Heart right ventricle (tissue), 16 donors: ENCODE results near the gene TNIP3. TPM values are rescaled to one million over a fixed set of nuclear protein-coding genes. Genes with fewer than 3 reads are reported as not detected.

Experiments used
- ATAC-seq, 8 donors: fragments of 200-7000 bp; cut with Tn5 transposase; one replicate each; pipeline ENCODE4 v1.9.1; 2020; ENCODE audit warnings: mild to moderate bottlenecking in 8 of 8, moderate library complexity in 8 of 8, moderate number of reproducible peaks in 1 of 8
- DNase-seq, 2 donors: peaks; one replicate each; pipeline ENCODE4 v3.0.0-alpha.2; 2020
- H3K27ac ChIP-seq, 10 donors: fragments of 200-600 bp; sonication (generic) in 2 of 10; one replicate each; pipeline versions ENCODE4 v1.5.0 to v1.8.0; 2020 to 2022; ENCODE audit warnings: mild to moderate bottlenecking in 3 of 10
- H3K27me3 ChIP-seq, 7 donors: fragments of 200-600 bp; one replicate each; pipeline ENCODE4 v1.8.0; 2021 to 2022; ENCODE audit warnings: mild to moderate bottlenecking in 2 of 7
- H3K36me3 ChIP-seq, 9 donors: fragments of 200-600 bp; sonication (generic) in 1 of 9; one replicate each; pipeline versions ENCODE4 v1.5.0 to v1.8.0; 2020 to 2022; ENCODE audit warnings: mild to moderate bottlenecking in 2 of 9
- H3K4me1 ChIP-seq, 9 donors: fragments of 200-600 bp; sonication (generic) in 1 of 9; one replicate each; pipeline versions ENCODE4 v1.5.0 to v1.8.0; 2020 to 2022; ENCODE audit warnings: mild to moderate bottlenecking in 4 of 9
- H3K4me3 ChIP-seq, 10 donors: fragments of 200-600 bp; sonication (generic) in 2 of 10; one replicate each; pipeline versions ENCODE4 v1.5.0 to v1.8.0; 2020 to 2022; ENCODE audit warnings: mild to moderate bottlenecking in 7 of 10, moderate library complexity in 2 of 10
- H3K9me3 ChIP-seq, 11 donors: fragments of 200-600 bp in 10 of 11; sonication (generic) in 2 of 11; one replicate each; pipeline versions ENCODE4 v1.5.0 to v1.8.0; 2013 to 2022; ENCODE audit warnings: mild to moderate bottlenecking in 2 of 11, control low read depth in 1 of 11, moderate library complexity in 1 of 11
- CTCF ChIP-seq, 9 donors: fragments of 200-600 bp; sonication (generic) in 2 of 9; IDR thresholded peaks; one replicate each; pipeline versions ENCODE4 v1.5.0 to v1.8.0; 2021 to 2022; ENCODE audit warnings: antibody characterized with exemption in 9 of 9, mild to moderate bottlenecking in 5 of 9, moderate library complexity in 1 of 9
- WGBS, 2 donors: extraction: QIAGEN DNeasy Blood & Tissue Kit; methylation state at CpG; one replicate each; pipeline ENCODE4 v1.1.7; 2013; ENCODE audit warnings: inconsistent platforms in 1 of 2; 5-methylcytosine and 5-hydroxymethylcytosine counted together
- intact Hi-C, 10 donors: fragments of 100-400 bp; cut with DNase I; formaldehyde crosslinking; loops; one replicate each; pipeline versions ENCODE4 v1.11.1 to v1.14.2; 2022
- polyA plus RNA-seq, 2 donors: library from polyadenylated mRNA; stranded (reverse); fragments of 200-250 nt; gene quantifications; one replicate each; pipeline ENCODE4 v1.2.3, GENCODE V29; 2013
- total RNA-seq, 10 donors: library from RNA; stranded (reverse); fragmentation: NEBNext Ultra II Directional in 3 of 10; extraction: Animal tissue kit (Norgen Biotek cat#: 25700) in 3 of 10; gene quantifications; one replicate each; pipeline versions ENCODE4 v1.2.1 to v1.2.4, GENCODE V29; 2021 to 2023
- donor health status: Arrhythmogenic right ventricular cardiomyopathy.
- donor health status: ischemic (EF 13 %, LVEDD 7.1; RV severe dilation, severe dysfunction).
- donor health status: healthy with polysubstance abuse.
- donor health status: DM: no; HTN: yes; CAD: no.
- donor health status: DM: no; HTN: no; CAD: no.
- donor health status: ischemic (EF 25% LVEDD 6.9; RV normal size, moderate dysfunction).
- donor health status: ischemic (EF 25% LVEDD 5.7; RV mildly dilated, moderate dysfunction).
- donor health status: healthy.
- donor health status: DM: yes; HTN: yes; CAD: no.
- donor health status: Ischemic cardiomyopathy.
- donor health status: ischemic (EF 35%, LVEDD 5.7; RV mildly dilated, moderate dysfunction).
- donor health status: nonischemic (EF 11% LVEDD 7.7; RV severe dilation, severe dysfunction).
- donor health status: DM: yes; HTN: yes; CAD: no.
- donor health status: PGD.
- donor health status: ischemic (EF 29% LVEDD 5.4; RV normal size, mild dysfunction).
- donor health status: nonischemic (EF 23%, LVEDD 6.1; RV moderate dilation, normal function).

TNIP3 gene
- total and polyA plus RNA-seq, 12 donors: 0.04 to 0.49 TPM; not detected in 10

DNA sequence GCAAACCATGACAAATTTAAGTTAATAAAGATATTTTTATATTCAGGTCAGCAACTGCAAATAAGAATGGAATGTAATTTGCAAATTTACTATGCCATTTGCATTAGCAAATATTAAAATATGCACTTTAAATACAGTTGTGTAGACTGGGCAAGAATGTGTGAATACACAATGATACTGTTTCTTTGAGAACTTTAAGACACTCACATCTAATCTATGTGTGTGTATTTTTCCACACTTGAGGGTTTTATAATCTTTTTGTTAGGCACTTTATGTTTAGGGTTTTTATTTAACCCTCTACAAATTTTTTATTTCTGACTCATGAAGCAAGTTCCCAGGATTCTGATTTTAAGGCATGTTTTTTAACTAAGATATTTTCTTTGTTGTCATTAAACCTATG is 67.9 kb downstream of the TNIP3 start:
- no peak for TF ChIP-seq CTCF (IDR thresholded peaks at IDR 0.05)
- Histone ChIP-seq H3K4me1 (no peaks in the 10 kb centered on the region), H3K4me3 (no peak overlapping the region), H3K36me3 (no peaks in the 10 kb centered on the region), H3K9me3 (no peaks in the 10 kb centered on the region), H3K27ac (no peak overlapping the region), H3K27me3 (peaks cover 0 to 8% (median 0%) of the 10 kb centered on the region in 7 donors)
- intact Hi-C loops: loop anchor here (1.0 to 10.0 kb wide), 10 partner anchors 74 to 1026 kb away; no protein-coding TSS in a partner anchor
- no peak for DNase-seq
- ATAC-seq: no peak

DNA sequence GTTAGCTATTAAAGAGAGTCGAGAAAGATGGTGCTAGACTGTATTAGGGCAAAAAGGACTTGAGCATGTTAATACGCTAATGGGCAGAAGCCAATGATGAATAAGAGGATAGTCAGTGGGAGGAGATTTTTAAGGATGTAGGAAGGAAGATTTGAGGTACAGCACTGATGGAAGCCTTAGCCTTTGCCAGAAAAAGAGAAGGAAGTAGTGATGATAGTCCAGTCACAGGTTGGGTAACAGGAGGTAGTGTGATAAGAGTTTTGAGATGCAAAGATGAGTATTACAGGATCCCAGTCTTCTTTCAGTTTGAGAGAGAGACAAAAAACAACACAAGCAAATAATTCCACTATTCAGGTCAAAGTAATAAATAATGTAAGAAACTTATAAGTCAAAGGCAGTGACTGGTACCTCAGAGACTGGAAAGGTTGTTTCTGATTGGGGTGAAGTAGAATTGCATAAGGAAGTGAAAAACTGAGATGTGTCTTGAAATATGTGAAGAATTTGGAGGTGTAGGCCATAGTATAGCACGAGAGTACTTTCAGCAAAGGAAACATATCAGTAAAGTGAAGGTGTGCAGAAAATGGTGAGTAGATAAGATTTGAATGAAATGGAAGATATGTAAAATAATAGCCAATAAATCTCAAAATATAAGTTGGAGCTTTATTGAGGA is 69.7 kb downstream of the TNIP3 start:
- no peak overlapping the region for H3K4me3 ChIP-seq
- no peaks in the 10 kb centered on the region for H3K4me1 ChIP-seq
- intact Hi-C loops: loop anchor here in 8 of 10 donors (5.0 to 10.0 kb wide), 5 partner anchors 370 to 1022 kb away; no protein-coding TSS in a partner anchor
- DNase-seq (no peak), ATAC-seq (no peak)
- no peak overlapping the region for H3K27ac ChIP-seq
- H3K9me3 ChIP-seq: no peaks in the 10 kb centered on the region
- H3K36me3 ChIP-seq: no peaks in the 10 kb centered on the region
- 77 to 82% methylated on average over 3 of the region's 3 CpGs for WGBS, 2 donors
- no peak for TF ChIP-seq CTCF (IDR thresholded peaks at IDR 0.05)
- peaks cover 0 to 2% (median 0%) of the 10 kb centered on the region in 7 donors for H3K27me3 ChIP-seq

GRCh38 chr4:121093261-121093660 is 70.9 kb downstream of the TNIP3 start:
- intact Hi-C loops: loop anchor here in 8 of 10 donors (5.0 to 10.0 kb wide), 5 partner anchors 368 to 1021 kb away; no protein-coding TSS in a partner anchor
- DNase-seq (no peak), ATAC-seq (no peak)
- Histone ChIP-seq H3K9me3 (no peaks in the 10 kb centered on the region), H3K4me3 (no peak overlapping the region), H3K27me3 (no peaks in the 10 kb centered on the region), H3K27ac (no peak overlapping the region), H3K36me3 (no peaks in the 10 kb centered on the region), H3K4me1 (no peaks in the 10 kb centered on the region)
- TF ChIP-seq CTCF (IDR thresholded peaks at IDR 0.05): no peak

DNA sequence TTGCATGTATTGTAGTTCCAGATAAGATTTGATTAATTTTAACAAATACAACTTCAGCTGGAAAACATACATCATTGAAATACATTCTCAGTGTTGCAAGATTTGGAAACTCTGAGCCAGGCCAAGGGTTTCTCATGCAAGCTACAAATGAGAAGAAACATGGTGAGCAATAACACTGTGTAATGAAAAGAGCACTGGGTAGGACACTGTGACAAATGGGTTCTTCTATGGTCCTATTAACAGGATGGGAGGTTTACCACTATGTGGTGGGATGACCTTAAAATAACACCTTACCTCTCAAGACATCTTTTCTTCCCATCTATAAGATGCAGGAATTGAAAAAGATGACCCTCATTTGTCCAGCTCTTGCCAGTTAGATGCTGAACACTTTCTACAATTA is 72.2 kb downstream of the TNIP3 start:
- H3K4me3 ChIP-seq: no peak overlapping the region
- TF ChIP-seq CTCF (IDR thresholded peaks at IDR 0.05): no peak
- ATAC-seq (no peak), DNase-seq (no peak)
- no peaks in the 10 kb centered on the region for H3K36me3 ChIP-seq
- intact Hi-C loops: loop anchor here in 8 of 10 donors (5.0 to 10.0 kb wide), 5 partner anchors 367 to 1020 kb away; no protein-coding TSS in a partner anchor
- H3K27ac ChIP-seq: no peak overlapping the region
- no peaks in the 10 kb centered on the region for H3K27me3 ChIP-seq
- H3K4me1 ChIP-seq: no peaks in the 10 kb centered on the region
- H3K9me3 ChIP-seq: no peaks in the 10 kb centered on the region
